NCI-H345 treated with DMSO at 0.1 percent for 48 hours (cell line): ENCODE data around the gene OLFM2.
"Not testable (repeated sequence)": the region's sequence is repeated elsewhere in the genome, so short reads cannot be mapped to it uniquely, and the experiment has no call there.

Experiments
- DNase-seq: peaks from one replicate; lab custom pipeline; 2025; ENCODE audit not compliant: unreplicated experiment; lab: John Stamatoyannopoulos, UW

The OLFM2 gene

GRCh38 chr19:9865732-9866501 is 70.4 kb downstream of the OLFM2 start:
- DNase-seq = no peak

GRCh38 chr19:9863759-9864158 is 72.6 kb downstream of the OLFM2 start:
- DNase-seq = no peak

GRCh38 chr19:9862938-9863337 is 73.4 kb downstream of the OLFM2 start:
- no peak for DNase-seq

GRCh38 chr19:9861503-9861902 is 74.8 kb downstream of the OLFM2 start:
- DNase-seq = no peak

GRCh38 chr19:9860407-9860806 is 75.9 kb downstream of the OLFM2 start:
- DNase-seq = no peak

GRCh38 chr19:9858766-9859165 is 77.5 kb downstream of the OLFM2 start:
- no peak for DNase-seq

GRCh38 chr19:9857920-9858746 is 78.2 kb downstream of the OLFM2 start:
- no peak for DNase-seq

- no peak for DNase-seq
Measured at GRCh38 chr19:9857076-9857721, 79.1 kb downstream of the OLFM2 start.

GRCh38 chr19:9856609-9857008 is 79.7 kb downstream of the OLFM2 start:
- no peak for DNase-seq

GRCh38 chr19:9854282-9854846 is 82.0 kb downstream of the OLFM2 start:
- no peak for DNase-seq

- DNase-seq = no peak
Measured at GRCh38 chr19:9850235-9850959, 85.9 kb downstream of the OLFM2 start.

- no peak for DNase-seq
Measured at GRCh38 chr19:9849791-9850190, 86.5 kb downstream of the OLFM2 start.

GRCh38 chr19:9848762-9849161 is 87.6 kb downstream of the OLFM2 start:
- DNase-seq = no peak

- no peak for DNase-seq
Measured at GRCh38 chr19:9848060-9848459, 88.3 kb downstream of the OLFM2 start.

- DNase-seq = no peak
Measured at GRCh38 chr19:9847087-9847671, 89.1 kb downstream of the OLFM2 start.

- DNase-seq = not testable (repeated sequence)
Measured at GRCh38 chr19:9843626-9844273, 92.6 kb downstream of the OLFM2 start.

- DNase-seq = no peak
Measured at GRCh38 chr19:9842834-9843625, 93.3 kb downstream of the OLFM2 start.

- no peak for DNase-seq
Measured at GRCh38 chr19:9839415-9839814, 96.9 kb downstream of the OLFM2 start.

GRCh38 chr19:9838324-9838723 is 98.0 kb downstream of the OLFM2 start:
- DNase-seq = no peak
